Rectal smooth muscle tissue (tissue), 1 donor: ENCODE results near the gene BRD9.
"Not testable (repeated sequence)": the region's sequence is repeated elsewhere in the genome, so short reads cannot be mapped to it uniquely, and the experiment has no call there.

ENCODE experiments used
- H3K27ac ChIP-seq: one replicate; pipeline ENCODE4 v1.7.0; 2013; ENCODE audit warnings: low read depth, low read length, inconsistent platforms
- H3K27me3 ChIP-seq: one replicate; pipeline ENCODE4 v1.7.0; 2013; ENCODE audit warnings: low read length; ENCODE audit not compliant: control insufficient read depth, insufficient read depth
- H3K36me3 ChIP-seq: one replicate; pipeline ENCODE4 v1.7.0; 2013; ENCODE audit warnings: low read length; ENCODE audit not compliant: control insufficient read depth, insufficient read depth
- H3K4me1 ChIP-seq: one replicate; pipeline ENCODE4 v1.7.0; 2013; ENCODE audit warnings: low read length; ENCODE audit not compliant: control insufficient read depth, insufficient read depth
- H3K4me3 ChIP-seq: one replicate; pipeline ENCODE4 v1.7.0; 2013; ENCODE audit warnings: low read length
- H3K9ac ChIP-seq: one replicate; pipeline ENCODE4 v1.7.0; 2013; ENCODE audit warnings: low read length

BRD9 gene

DNA sequence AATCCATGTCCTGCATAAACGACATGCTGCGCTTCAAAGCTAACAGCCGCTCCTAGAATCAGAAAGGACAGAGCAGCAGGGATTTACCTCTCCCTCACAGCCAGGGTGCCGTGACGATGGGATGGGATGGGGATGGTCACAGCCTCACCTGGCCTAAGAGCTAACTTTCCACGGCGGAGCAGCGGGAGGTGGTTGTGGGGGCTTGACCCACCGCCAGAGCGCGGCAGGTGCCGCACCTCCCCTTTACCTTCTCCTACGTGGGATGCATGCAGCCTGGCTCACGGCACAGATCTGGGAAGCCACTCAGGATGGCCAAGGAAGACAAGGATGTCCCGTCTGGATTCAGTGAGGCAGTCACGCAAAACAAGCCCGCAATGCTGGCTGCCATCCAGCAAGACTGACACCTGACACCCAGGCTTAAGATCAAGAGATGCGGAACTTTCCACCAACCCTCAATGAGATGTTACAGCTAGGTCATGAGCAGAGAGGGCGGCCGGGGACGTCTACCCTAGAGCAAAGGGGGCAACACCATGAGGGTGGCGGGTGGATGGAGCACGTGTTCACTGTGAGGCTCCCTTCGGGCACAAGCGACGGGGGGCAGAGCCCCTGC lies 5.8 kb downstream of the BRD9 start:
- peaks cover 46% of the 10 kb centered on the region for H3K36me3 ChIP-seq

DNA sequence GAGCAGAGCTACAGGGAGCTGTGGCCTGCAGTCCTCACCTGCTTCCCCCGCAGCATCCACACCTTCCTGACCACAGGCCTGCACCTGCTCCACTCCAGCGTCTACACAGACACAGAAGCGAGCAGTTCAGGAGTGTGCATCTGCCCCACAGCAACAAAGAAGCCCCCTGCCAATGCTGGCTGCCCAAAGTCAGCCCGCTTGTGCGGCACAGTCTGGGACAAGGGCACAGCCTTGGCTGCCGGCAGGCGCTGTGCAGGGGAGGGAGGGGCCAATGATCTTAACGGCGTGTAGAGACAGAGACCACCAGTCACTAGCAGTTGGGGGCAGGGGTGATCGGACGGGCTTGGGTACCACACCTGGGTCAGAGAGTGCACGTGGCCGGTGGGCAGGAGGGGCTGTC lies 6.6 kb downstream of the BRD9 start:
- Histone ChIP-seq H3K4me1 (no peaks in the 10 kb centered on the region), H3K27ac (no peak overlapping the region), H3K9ac (no peak overlapping the region), H3K27me3 (no peaks in the 10 kb centered on the region), H3K4me3 (no peak overlapping the region), H3K36me3 (peaks cover 51% of the 10 kb centered on the region)

More for the DNA sequence above, 5.8 kb downstream of the BRD9 start:
- Histone ChIP-seq H3K27ac (no peak overlapping the region), H3K4me3 (no peak overlapping the region), H3K9ac (no peak overlapping the region), H3K4me1 (peaks cover 4% of the 10 kb centered on the region), H3K27me3 (no peaks in the 10 kb centered on the region)

DNA sequence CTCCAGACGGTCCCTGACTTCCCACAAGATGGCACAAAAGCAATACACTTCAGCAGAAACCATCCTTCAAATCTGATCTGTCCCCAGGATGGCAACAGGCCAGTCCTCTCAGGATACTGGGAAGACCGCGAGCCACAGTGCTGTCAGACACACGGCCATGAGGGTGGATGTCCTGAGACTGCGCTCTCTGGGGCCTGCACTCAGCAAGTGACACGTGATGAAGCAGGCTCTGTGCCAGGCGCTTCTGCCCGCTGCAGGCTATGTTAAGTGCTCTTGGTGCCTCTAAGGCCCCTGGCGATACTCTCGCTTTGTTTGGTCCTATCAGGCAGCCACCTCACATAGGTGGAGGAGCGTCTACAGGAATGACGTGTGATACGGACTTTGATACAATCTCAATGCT lies 7.1 kb downstream of the BRD9 start:
- H3K27ac ChIP-seq = no peak overlapping the region
- no peaks in the 10 kb centered on the region for H3K4me1 ChIP-seq
- peaks cover 53% of the 10 kb centered on the region for H3K36me3 ChIP-seq
- no peak overlapping the region for H3K9ac ChIP-seq
- no peak overlapping the region for H3K4me3 ChIP-seq
- no peaks in the 10 kb centered on the region for H3K27me3 ChIP-seq

DNA sequence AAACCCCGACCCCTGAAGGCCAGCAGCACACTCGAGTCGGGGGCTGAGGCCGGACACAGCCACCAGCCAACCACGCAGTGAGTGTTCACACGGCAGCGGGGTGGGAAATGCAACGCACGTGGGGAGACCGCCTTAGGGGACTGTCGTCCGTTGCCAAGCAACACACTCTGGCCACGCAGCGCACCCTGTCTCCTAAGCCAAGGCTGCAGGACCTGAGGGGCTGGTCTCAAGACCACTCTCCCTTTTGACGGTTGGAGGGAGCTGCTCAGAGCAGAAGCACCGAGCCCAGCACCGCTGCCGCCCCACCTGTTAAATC lies 7.5 kb downstream of the BRD9 start:
- no peaks in the 10 kb centered on the region for H3K4me1 ChIP-seq
- H3K27me3 ChIP-seq = no peaks in the 10 kb centered on the region
- H3K9ac ChIP-seq = no peak overlapping the region
- H3K36me3 ChIP-seq = peaks cover 51% of the 10 kb centered on the region
- H3K4me3 ChIP-seq = no peak overlapping the region
- no peak overlapping the region for H3K27ac ChIP-seq

DNA sequence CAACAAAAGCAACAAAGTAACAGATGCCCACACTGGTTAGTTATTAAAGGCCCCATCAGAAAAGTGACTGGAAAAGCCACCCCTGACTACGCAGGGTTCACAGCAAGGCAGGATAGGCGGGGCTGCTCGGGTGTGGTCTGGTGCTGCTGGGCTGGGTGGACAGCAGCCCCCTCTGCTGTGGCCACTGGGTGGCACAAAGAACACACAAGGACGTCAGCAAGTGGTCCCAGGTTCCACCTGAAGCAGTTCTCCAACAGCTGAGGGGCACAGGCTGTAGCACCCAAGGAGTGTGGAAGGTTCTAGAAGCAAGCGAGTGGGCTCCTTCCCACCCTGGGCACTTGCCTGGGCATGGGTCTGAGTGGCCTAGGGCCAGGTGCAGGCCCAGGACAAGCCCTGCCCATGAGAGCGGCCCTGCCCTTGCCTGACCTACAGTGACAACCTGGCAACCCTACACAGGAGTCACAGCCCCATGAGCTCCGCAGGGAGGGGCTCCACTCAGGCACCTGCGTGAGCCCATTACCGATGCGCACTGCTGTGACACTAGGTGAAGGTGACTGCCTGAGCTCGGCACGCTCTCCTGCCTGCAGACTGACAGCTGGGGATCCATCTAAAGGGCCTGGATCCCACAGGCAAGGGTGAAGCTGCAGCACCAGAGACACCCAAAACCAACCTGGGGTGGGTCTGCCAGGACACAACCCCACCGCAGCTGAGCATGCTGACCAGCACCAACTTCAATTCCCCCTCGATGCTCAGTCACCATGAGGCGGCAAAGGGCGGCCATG lies 8.1 kb downstream of the BRD9 start:
- peaks cover 49% of the 10 kb centered on the region for H3K36me3 ChIP-seq
- no peaks in the 10 kb centered on the region for H3K4me1 ChIP-seq
- H3K27me3 ChIP-seq = no peaks in the 10 kb centered on the region
- no peak overlapping the region for H3K27ac ChIP-seq
- H3K4me3 ChIP-seq = no peak overlapping the region
- H3K9ac ChIP-seq = no peak overlapping the region

DNA sequence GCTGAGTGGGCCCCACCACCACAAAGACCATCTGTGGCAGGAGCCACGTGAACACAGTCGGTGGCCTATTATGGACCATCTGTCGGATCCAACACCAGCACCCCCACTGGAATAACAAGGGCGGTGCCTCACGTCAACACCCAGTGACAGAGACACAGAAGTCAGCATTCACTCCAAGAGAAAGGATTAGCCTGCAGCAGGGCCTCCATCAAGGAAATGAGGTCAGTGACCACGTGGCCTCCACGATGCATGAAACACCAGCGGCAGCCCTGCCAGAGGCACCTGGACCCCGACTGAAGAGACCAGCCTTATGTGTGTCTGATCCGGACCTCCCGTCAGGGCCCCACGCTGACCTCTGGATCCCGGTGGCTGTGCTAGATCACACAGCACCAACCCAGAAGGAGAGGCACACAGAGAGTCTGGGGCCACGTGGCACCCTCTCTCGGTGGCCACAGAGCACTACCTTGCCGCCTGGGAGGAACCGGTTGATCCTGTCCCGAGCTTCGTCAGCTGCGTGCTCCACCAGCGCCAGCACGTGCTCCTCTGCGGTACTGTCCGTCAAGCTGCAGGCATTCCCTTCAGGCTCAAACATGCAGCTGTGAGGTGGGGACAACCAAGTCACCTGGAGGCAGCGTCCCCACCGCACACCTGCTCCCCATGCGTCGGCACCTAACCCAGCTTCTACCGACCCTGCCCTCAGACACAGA lies 9.0 kb downstream of the BRD9 start:
- Histone ChIP-seq H3K4me3 (no peak overlapping the region), H3K4me1 (no peaks in the 10 kb centered on the region), H3K27ac (no peak overlapping the region), H3K36me3 (peaks cover 45% of the 10 kb centered on the region), H3K27me3 (no peaks in the 10 kb centered on the region), H3K9ac (no peak overlapping the region)

DNA sequence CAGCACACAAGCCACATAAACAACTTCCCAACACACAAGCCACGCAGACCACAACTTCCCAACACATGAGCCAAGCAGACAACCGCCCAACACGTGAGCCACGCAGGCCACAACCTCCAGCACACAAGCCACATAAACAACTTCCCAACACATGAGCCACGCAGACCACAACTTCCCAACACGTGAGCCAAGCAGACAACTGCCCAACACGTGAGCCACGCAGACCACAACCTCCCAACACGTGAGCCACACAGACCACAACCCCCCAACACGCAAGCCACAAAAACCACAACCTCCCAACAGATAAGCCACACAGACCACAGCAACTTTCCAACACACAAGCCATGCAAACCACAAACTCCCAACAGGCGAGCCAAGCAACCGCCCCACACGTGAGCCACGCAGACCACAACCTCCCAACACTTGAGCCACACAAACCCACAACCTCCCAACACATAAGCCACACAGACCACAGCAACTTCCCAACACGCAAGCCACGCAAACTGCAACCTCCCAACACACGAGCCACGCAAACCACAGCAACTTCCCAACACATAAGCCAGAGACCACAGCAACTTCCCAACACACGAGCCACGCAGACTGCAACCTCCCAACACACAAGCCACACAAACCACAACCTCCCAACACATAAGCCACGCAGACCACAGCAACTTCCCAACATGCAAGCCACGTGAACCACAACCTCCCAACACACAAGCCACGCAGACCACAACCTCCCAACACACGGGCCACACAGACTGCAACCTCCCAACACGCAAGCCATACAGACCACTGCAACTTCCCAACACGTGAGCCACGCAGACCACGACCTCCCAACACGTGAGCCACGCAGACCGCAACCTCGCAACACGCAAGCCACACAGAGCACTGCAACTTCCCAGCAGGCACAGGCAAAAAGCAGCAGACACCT lies 10.1 kb downstream of the BRD9 start:
- Histone ChIP-seq H3K4me1 (no peaks in the 10 kb centered on the region), H3K27ac (no peak overlapping the region), H3K4me3 (no peak overlapping the region), H3K9ac (no peak overlapping the region), H3K36me3 (peaks cover 45% of the 10 kb centered on the region), H3K27me3 (no peaks in the 10 kb centered on the region)

DNA sequence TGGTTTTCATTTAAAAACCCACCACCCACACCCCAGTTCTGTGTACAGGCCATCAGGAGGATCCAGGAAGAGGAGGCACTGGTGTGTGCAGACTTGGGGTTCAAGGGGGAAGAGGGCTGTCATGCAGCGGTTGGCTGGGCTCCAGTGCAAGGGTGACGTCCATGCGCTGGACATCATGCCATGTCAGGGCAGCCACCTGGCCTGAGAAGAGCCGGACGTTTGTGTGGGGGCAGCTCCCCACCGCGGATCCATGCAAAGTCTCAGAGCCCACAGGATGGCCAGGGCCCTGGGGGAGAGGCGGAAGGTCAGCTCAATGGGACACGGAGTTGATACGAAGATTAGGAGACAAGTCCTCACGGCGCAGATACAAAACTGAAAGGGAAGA lies 11.1 kb downstream of the BRD9 start:
- Histone ChIP-seq H3K4me3 (no peak overlapping the region), H3K9ac (no peak overlapping the region), H3K27me3 (no peaks in the 10 kb centered on the region), H3K36me3 (peaks cover 38% of the 10 kb centered on the region), H3K27ac (no peak overlapping the region), H3K4me1 (no peaks in the 10 kb centered on the region)

DNA sequence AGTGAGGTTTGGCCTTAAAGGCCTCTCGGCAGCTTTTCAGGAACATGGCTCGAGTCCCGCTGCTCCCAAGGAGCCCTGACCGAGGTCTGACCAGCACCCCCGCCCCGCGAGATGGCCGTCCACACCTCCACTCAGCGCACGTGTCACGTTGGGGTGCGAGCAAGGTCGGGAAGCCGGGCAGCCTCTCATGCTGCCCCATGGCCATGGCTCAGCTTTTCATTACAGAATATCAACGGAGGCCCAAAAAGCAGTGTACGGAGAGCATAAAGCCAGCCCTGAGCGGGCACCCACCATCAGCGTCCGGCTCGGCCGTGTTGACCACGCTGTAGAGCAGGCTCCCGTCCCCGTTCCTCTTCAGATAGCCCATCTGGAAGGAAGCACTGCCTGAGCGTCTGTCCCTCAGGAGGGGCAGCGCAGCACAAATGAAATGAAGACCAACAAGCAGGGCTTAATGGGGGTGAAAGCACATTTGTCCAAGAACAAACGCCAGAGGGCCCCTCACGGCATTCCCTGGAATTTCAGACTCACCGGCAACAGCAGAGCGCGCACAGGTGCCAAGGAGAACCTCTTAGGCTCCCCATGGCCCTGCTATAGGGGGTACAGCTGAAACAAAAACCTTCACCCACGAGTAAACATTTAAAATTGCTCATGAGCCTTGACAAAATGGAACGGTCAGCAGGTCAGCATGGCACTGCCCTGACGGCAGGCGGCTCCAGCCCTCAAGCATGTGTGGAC lies 11.6 kb downstream of the BRD9 start:
- H3K27ac ChIP-seq = no peak overlapping the region
- peaks cover 32% of the 10 kb centered on the region for H3K36me3 ChIP-seq
- no peaks in the 10 kb centered on the region for H3K4me1 ChIP-seq
- no peak overlapping the region for H3K9ac ChIP-seq
- H3K4me3 ChIP-seq = no peak overlapping the region
- H3K27me3 ChIP-seq = no peaks in the 10 kb centered on the region

DNA sequence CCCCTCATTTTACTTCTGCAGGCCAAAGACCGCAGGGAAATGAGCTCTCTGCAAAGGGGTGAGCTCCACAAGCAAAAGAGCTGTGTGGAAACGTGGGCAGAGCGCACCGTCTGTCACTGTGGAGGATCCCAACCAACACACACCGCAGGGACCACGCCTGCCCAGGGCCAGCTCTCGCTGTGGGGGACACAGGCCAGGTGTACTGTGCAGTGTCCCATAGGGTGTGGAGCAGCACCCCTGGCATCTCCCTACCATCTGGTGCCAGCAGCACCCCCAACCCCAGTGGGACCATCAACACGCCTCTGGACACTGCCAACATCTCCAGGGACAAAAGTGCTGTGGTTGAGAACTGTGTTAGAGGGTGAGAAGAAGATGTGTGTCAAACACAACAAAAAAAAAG lies 13.9 kb downstream of the BRD9 start:
- H3K27ac ChIP-seq, H3K4me3 ChIP-seq, H3K4me1 ChIP-seq, H3K9ac ChIP-seq, H3K27me3 ChIP-seq: not testable (repeated sequence)
- peaks cover 29% of the 10 kb centered on the region for H3K36me3 ChIP-seq

DNA sequence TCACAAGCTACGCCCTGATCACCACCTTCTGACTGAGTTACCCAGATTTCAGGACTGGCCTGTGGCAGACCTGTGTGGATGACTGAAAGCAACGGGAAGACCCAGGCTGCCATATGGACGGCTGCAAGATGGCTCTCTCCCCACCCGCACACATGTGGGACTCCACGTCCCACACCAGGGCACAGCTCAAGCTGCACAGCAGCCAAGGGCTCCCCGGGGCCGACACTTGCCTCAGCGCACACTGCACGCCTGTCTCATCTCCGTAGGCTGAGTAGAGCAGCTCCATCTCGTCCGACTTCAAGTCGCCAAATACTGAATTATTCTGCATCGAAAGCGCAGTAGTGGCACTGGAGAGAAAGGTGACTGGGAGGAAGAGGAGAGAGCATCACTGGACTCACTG lies 14.5 kb downstream of the BRD9 start:
- Histone ChIP-seq H3K4me3 (no peak overlapping the region), H3K4me1 (no peaks in the 10 kb centered on the region), H3K36me3 (peaks cover 25% of the 10 kb centered on the region), H3K27me3 (no peaks in the 10 kb centered on the region), H3K9ac (no peak overlapping the region), H3K27ac (no peak overlapping the region)
